ENCODE data around the gene RNPEPL1. TPM values are rescaled to one million over a fixed set of nuclear protein-coding genes. Genes with fewer than 3 reads are reported as not detected.
A peak's percentile ranks its signal among the peaks of the same experiment; 100 is the strongest.

Gene RNPEPL1
- total and polyA plus RNA-seq, 7 donors, result 23.1 to 136 (median 64.3) TPM

DNA sequence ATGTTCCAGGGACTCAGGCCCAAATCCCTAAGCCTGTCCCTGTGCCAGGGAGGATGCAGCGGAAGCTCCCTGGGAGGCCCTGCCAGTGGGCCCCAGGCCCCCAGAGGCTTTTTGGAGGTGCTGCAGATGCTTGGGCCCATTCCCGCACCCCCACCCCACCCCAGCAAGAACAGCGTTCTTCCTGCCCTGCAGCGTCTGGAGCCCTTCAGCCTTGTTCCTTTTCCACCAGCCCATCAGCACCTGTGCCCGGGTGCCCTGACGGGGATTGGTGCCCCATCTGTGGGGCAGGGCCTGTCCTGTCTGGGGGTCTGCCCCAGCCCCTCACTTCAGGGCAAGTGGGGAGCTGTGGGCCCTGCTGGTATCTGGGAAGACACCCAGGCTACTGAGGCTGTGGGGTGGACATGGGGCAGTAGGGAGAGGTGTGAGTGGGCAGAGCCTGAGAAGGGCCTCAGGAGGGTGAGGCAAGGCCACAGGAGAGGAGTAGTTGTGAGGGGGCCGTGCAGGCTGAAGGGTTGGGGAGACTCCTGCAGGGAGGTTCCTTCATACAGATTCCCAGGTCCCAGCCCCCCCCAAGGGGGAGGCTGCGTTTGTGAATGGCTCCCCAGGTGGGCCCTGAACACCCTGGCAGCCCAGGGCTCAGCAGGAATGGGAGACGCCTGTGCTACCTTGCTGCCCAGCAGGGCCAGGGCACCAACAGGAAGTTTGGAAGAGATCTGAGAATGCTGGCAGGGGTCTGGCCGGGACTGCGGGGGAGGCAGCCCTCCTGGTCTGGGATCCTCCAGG lies 2.4 kb downstream of the RNPEPL1 start:
- DNase-seq, result peak; percentile 59
- no peaks in the 10 kb centered on the region for H3K27me3 ChIP-seq
- peaks cover 0 to 35% (median 15%) of the 10 kb centered on the region in 4 donors for H3K36me3 ChIP-seq
- H3K4me3 ChIP-seq, result no peak overlapping the region
- WGBS, 2 donors, result 88 to 91% methylated on average over 11 of the region's 11 CpGs
- no peaks in the 10 kb centered on the region for H3K9me3 ChIP-seq
- intact Hi-C loops (cut with DNase I), result no loop called here
- no peak for TF ChIP-seq EP300 (IDR thresholded peaks at IDR 0.05)
- TF ChIP-seq POLR2AphosphoS5 (IDR thresholded peaks at IDR 0.05), result no peak
- TF ChIP-seq, protein P1, sequence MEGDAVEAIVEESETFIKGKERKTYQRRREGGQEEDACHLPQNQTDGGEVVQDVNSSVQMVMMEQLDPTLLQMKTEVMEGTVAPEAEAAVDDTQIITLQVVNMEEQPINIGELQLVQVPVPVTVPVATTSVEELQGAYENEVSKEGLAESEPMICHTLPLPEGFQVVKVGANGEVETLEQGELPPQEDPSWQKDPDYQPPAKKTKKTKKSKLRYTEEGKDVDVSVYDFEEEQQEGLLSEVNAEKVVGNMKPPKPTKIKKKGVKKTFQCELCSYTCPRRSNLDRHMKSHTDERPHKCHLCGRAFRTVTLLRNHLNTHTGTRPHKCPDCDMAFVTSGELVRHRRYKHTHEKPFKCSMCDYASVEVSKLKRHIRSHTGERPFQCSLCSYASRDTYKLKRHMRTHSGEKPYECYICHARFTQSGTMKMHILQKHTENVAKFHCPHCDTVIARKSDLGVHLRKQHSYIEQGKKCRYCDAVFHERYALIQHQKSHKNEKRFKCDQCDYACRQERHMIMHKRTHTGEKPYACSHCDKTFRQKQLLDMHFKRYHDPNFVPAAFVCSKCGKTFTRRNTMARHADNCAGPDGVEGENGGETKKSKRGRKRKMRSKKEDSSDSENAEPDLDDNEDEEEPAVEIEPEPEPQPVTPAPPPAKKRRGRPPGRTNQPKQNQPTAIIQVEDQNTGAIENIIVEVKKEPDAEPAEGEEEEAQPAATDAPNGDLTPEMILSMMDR (IDR thresholded peaks at IDR 0.05), result no peak
- TF ChIP-seq POLR2A (IDR thresholded peaks at IDR 0.05), result no peak
- H3K27ac ChIP-seq, result no peak overlapping the region
- H3K4me1 ChIP-seq, result peaks cover 0 to 49% (median 44%) of the 10 kb centered on the region in 4 donors

DNA sequence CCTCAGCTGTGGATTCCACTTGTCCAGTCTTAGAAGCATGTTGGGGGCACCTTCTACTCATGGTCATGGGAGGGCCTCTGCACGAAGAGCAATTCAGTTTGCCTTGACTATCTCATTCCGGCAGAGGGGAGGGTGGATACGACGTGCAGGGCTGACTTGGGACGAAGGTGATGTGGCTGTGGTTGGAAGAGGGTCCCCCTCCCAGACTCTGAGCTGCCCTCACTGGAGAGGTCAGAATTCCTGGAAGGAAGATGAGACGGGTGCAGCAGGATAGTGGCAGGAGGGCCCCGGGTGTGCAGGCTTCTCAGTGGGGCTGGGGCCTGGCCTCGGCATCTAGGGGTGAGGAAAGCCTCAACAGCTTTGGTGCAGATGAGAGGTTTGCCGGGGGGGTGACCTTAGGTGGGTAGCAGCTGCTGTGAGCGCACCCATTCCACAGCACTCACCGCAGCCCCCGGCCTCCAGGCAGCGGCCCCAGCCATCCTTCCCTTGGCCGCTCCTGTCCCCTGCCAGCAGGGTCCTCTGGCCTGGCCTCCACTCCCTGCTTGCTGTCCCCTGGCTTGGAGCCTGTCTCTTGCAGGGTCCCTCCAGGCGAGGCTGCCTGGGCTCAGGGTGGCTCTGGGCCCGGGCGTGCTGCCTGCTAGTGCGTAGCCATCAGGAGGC lies 3.2 kb downstream of the RNPEPL1 start:
- Histone ChIP-seq H3K27me3 (no peaks in the 10 kb centered on the region), H3K9me3 (no peaks in the 10 kb centered on the region), H3K4me3 (no peak overlapping the region), H3K36me3 (peaks cover 0 to 41% (median 19%) of the 10 kb centered on the region in 4 donors), H3K27ac (no peak overlapping the region), H3K4me1 (peaks cover 0 to 42% (median 39%) of the 10 kb centered on the region in 4 donors)
- TF ChIP-seq EP300 (IDR thresholded peaks at IDR 0.05), result no peak
- peak; percentile 55 for DNase-seq
- WGBS, 2 donors, result 92 to 94% methylated on average over 18 of the region's 18 CpGs
- intact Hi-C loops (cut with DNase I), result no loop called here

DNA sequence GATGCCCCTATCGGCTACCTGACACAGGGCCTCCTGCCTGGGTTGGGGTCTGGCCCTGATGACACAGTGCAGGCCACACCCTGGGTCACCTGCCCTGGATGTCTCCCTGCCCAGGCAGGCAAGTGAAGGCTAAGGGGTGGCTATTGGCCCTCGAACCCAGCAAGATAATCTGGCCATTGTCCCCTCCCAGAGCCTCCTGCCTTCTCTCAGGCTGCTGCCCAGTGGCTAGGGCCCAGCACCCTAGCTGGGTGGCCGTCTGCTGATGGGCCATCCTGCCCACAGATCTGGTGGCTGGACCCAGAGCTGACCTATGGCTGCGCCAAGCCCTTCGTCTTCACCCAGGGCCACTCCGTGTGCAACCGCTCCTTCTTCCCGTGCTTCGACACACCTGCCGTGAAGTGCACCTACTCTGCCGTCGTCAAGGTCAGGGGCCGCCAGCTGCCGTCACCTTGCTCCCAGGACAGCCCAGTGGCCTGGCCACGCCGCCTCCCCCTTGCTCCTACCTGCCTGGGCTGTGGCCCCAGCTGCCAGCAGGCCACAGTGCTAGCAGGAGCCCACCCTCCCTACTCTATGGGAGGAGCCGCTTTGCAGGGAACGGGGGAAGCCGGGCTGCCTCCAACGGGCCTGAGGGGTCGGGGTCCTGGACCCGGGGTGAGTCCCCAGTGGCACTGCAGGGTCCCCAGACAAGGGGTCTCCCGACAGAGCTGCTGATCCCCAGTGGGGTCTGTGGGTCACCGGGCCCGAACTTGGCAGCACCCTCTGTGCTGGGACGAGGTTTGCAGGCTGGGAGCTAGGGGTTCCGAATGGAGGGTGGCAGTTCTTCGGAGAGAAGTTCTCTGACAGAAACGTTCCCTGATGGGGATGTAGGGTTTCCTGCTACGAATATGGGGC lies 4.1 kb downstream of the RNPEPL1 start:
- intact Hi-C loops (cut with DNase I), result no loop called here
- DNase-seq, result peak; percentile 67
- peaks cover 8 to 50% (median 26%) of the 10 kb centered on the region in 4 donors for H3K36me3 ChIP-seq
- TF ChIP-seq EP300 (IDR thresholded peaks at IDR 0.05) (no peak), POLR2A (IDR thresholded peaks at IDR 0.05) (no peak), POLR2AphosphoS5 (IDR thresholded peaks at IDR 0.05) (no peak)
- TF ChIP-seq, protein P1 (IDR thresholded peaks at IDR 0.05), result no peak
- no peaks in the 10 kb centered on the region for H3K27me3 ChIP-seq
- no peaks in the 10 kb centered on the region for H3K9me3 ChIP-seq
- H3K4me3 ChIP-seq, result no peak overlapping the region
- H3K4me1 ChIP-seq, result peaks cover 0 to 33% (median 30%) of the 10 kb centered on the region in 4 donors
- H3K27ac ChIP-seq, result no peak overlapping the region
- 89 to 94% methylated on average over 30 of the region's 30 CpGs for WGBS, 2 donors

DNA sequence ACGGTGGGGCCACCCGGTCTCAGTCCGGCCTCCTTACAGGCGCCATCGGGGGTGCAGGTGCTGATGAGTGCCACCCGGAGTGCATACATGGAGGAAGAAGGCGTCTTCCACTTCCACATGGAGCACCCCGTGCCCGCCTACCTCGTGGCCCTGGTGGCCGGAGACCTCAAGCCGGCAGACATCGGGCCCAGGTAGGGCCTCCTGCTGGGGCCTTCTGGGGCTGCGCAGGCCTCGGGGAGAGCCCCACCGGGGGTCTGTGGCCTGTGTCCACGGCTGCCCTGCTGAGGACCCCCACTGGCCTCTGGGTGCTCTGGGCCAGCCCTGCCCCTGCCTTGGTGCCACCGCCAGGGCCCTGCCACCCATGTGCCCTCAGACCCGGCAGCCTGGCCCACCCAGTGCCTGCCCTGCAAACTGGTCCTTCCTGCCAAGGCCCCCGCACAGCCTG lies 4.8 kb downstream of the RNPEPL1 start:
- peaks cover 8 to 57% (median 33%) of the 10 kb centered on the region in 4 donors for H3K36me3 ChIP-seq
- WGBS, 2 donors, result 90% methylated on average over 20 of the region's 20 CpGs
- TF ChIP-seq POLR2A (IDR thresholded peaks at IDR 0.05), result no peak
- TF ChIP-seq POLR2AphosphoS5 (IDR thresholded peaks at IDR 0.05), result no peak
- no peak for TF ChIP-seq EP300 (IDR thresholded peaks at IDR 0.05)
- TF ChIP-seq, protein P1 (IDR thresholded peaks at IDR 0.05), result no peak
- peaks cover 0 to 26% (median 24%) of the 10 kb centered on the region in 4 donors for H3K4me1 ChIP-seq
- no peaks in the 10 kb centered on the region for H3K9me3 ChIP-seq
- H3K27me3 ChIP-seq, result no peaks in the 10 kb centered on the region
- intact Hi-C loops (cut with DNase I), result no loop called here
- H3K27ac ChIP-seq, result no peak overlapping the region
- H3K4me3 ChIP-seq, result no peak overlapping the region
- peak; percentile 62 for DNase-seq

Measured in sigmoid colon (tissue), 7 donors.